ENCODE measurements around the gene PTGFRN. TPM values are rescaled to one million over a fixed set of nuclear protein-coding genes. Genes with fewer than 3 reads are reported as not detected.

Gene PTGFRN
- total and polyA plus RNA-seq, 2 of the 13 experiments (the other 11 are each of a cell fraction or from before 2014, with no cell fraction given): 3.3 to 11.3 TPM

DNA sequence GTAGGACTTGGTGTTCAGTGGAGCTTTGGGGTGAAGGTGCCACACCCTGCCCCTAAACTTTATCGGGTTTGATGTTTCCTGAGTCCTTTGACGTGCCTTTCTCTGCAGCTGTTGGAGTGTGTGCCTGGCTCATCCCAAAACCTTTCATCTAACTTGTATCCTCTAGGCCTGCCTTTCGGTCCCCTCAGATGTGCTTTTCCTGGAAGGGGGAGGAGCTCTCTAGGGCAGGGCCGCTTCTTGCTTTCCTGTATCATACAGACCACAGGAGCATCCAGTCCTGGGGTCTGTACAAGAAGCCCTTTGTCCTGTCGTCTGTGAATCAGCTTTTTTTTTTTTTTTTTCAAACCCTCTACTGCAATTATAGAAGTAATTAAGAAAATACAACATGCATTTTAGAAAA is 35.7 kb downstream of the PTGFRN start:
- Histone ChIP-seq H3K27ac (ENCODE audit: extremely low read length, insufficient read depth, low read length) (no peak overlapping the region), H4K20me1 (ENCODE audit: insufficient read depth, low read length) (no peaks in the 10 kb centered on the region), H3K4me3 (replicated peaks in 1 of 3; ENCODE audit: insufficient read depth in 1 of 3, low read depth in 2 of 3, low read length in 3 of 3) (no peak overlapping the region), H3K36me3 (replicated peaks in 1 of 2; ENCODE audit: control insufficient read depth in 1 of 2, insufficient read depth in 2 of 2, low read length in 2 of 2) (no peaks in the 10 kb centered on the region; a peak in 2 of 5 replicates), H3K27me3 (ENCODE audit: control insufficient read depth in 1 of 2, insufficient read depth in 2 of 2, low read length in 2 of 2) (no peaks in the 10 kb centered on the region), H3K9me3 (ENCODE audit: low read length) (no peaks in the 10 kb centered on the region), H3K79me2 (ENCODE audit: insufficient read depth, low read length) (no peaks in the 10 kb centered on the region), H2AFZ (ENCODE audit: low read length) (no peak overlapping the region), H3K9ac (ENCODE audit: insufficient read depth, low read depth, low read length) (no peak overlapping the region), H3K4me2 (ENCODE audit: low read depth, low read length) (no peak overlapping the region), H3K4me1 (ENCODE audit: insufficient read depth, low read length) (no peaks in the 10 kb centered on the region)
- no TSS peak for BruUV-seq (replicated peaks)
- no peak for FAIRE-seq
- in situ Hi-C loops (cut with HindIII; ENCODE audit: extremely low pct_ligation_motif_present, low pct_unique_long_range_greater_than_20kb) (no loop called here), intact Hi-C loops (cut with micrococcal nuclease; ENCODE audit: unreplicated experiment) (no loop called here)
- TF ChIP-seq HNF4A (CRISPR knock-in tag; IDR thresholded peaks at IDR 0.05) (no peak), KLF16 (CRISPR knock-in tag; IDR thresholded peaks at IDR 0.05) (no peak), SRSF4 (IDR thresholded peaks at IDR 0.05; ENCODE audit: low read depth, low read length, poor library complexity, severe bottlenecking) (no peak), ZNF792 (CRISPR knock-in tag; IDR thresholded peaks at IDR 0.05) (no peak), HOXA9 (CRISPR knock-in tag; IDR thresholded peaks at IDR 0.05; ENCODE audit: borderline replicate concordance) (no peak), KDM2A (CRISPR knock-in tag; IDR thresholded peaks at IDR 0.05; ENCODE audit: borderline replicate concordance, low read depth) (no peak), MIXL1 (CRISPR knock-in tag; IDR thresholded peaks at IDR 0.05) (no peak), AGO2 (optimal IDR thresholded peaks at IDR 0.05; ENCODE audit: low read depth, low read length) (no peak), SCMH1 (CRISPR knock-in tag; IDR thresholded peaks at IDR 0.05; ENCODE audit: borderline replicate concordance) (no peak), TAF15 (IDR thresholded peaks at IDR 0.05; ENCODE audit: low read depth, low read length, poor library complexity, severe bottlenecking) (no peak)
- TF ChIP-seq, protein P1, sequence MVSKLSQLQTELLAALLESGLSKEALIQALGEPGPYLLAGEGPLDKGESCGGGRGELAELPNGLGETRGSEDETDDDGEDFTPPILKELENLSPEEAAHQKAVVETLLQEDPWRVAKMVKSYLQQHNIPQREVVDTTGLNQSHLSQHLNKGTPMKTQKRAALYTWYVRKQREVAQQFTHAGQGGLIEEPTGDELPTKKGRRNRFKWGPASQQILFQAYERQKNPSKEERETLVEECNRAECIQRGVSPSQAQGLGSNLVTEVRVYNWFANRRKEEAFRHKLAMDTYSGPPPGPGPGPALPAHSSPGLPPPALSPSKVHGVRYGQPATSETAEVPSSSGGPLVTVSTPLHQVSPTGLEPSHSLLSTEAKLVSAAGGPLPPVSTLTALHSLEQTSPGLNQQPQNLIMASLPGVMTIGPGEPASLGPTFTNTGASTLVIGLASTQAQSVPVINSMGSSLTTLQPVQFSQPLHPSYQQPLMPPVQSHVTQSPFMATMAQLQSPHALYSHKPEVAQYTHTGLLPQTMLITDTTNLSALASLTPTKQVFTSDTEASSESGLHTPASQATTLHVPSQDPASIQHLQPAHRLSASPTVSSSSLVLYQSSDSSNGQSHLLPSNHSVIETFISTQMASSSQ (IDR thresholded peaks at IDR 0.05; ENCODE audit: low read depth): no peak
- TF ChIP-seq, protein P1 (CRISPR knock-in tag; IDR thresholded peaks at IDR 0.05; ENCODE audit: borderline replicate concordance): no peak
- ATAC-seq: no peak
- DNase-seq (ENCODE audit: low spot score): no peak
- CTCF ChIA-PET (ENCODE audit: low intra/inter-chr PET ratio, low total read pairs): no interaction called here
- POLR2A ChIA-PET: no interaction called here
- 42% methylated on average over 5 of the region's 5 CpGs for WGBS (ENCODE audit: low lambda C conversion rate)

Data from HepG2 (cell line).